SHP77 (cell line): ENCODE measurements around the gene ENPEP.

Experiments used
- DNase-seq, 2 experiments: peaks; one replicate each; lab custom pipeline; 2025; lab: John Stamatoyannopoulos, UW

Gene ENPEP

GRCh38 chr4:110602061-110602460 is 126.1 kb downstream of the ENPEP start:
- DNase-seq = no peak

- DNase-seq = no peak
These were observed 129.1 kb downstream of the ENPEP start for GRCh38 chr4:110605077-110605476.

GRCh38 chr4:110609044-110609750 is 133.2 kb downstream of the ENPEP start:
- DNase-seq = no peak

- DNase-seq = no peak
These were observed 134.6 kb downstream of the ENPEP start for GRCh38 chr4:110610620-110610939.

- no peak for DNase-seq
These were observed 135.2 kb downstream of the ENPEP start for GRCh38 chr4:110610940-110611831.

GRCh38 chr4:110611968-110612447 is 136.1 kb downstream of the ENPEP start:
- DNase-seq = no peak

- DNase-seq = no peak
These were observed 136.8 kb downstream of the ENPEP start for GRCh38 chr4:110612631-110613269.

- no peak for DNase-seq
These were observed 137.8 kb downstream of the ENPEP start for GRCh38 chr4:110613745-110614144.

- no peak for DNase-seq
These were observed 138.4 kb downstream of the ENPEP start for GRCh38 chr4:110614173-110614963.
